CD8-positive, alpha-beta memory T cell (primary cell): ENCODE data around the gene ELP5. TPM values are rescaled to one million over a fixed set of nuclear protein-coding genes. Genes with fewer than 3 reads are reported as not detected.

Experiments used
- CTCF ChIA-PET: fragments of 350-600 bp; sonication (Branson Sonifier 250); formaldehyde crosslinking; loops from one replicate; lab custom pipeline; 2021; ENCODE audit warnings: antibody characterized with exemption; lab: Charles Lee
- POLR2A ChIA-PET: fragments of 350-600 bp; sonication (Branson Sonifier 250); formaldehyde crosslinking; loops from one replicate; lab custom pipeline; 2021; ENCODE audit warnings: antibody characterized with exemption; lab: Charles Lee
- DNase-seq, 5 donors: peaks; one replicate each; pipeline versions ENCODE4 v3.0.0 to v3.0.0-alpha.2; 2020 to 2022; ENCODE audit warnings: mixed read lengths in 1 of 5
- H3K27ac ChIP-seq: one replicate; pipeline ENCODE4 v1.7.0; 2013; ENCODE audit warnings: low read depth, mild to moderate bottlenecking, low read length, moderate library complexity
- H3K27me3 ChIP-seq: 2 replicates; pipeline ENCODE4 v1.7.0; 2013; ENCODE audit warnings: low read length, mild to moderate bottlenecking; ENCODE audit not compliant: insufficient read depth, poor library complexity, severe bottlenecking
- H3K36me3 ChIP-seq: 2 replicates; pipeline ENCODE4 v1.7.0; 2013; ENCODE audit warnings: mild to moderate bottlenecking, low read length, moderate library complexity; ENCODE audit not compliant: insufficient read depth
- H3K4me1 ChIP-seq: 2 replicates; pipeline ENCODE4 v1.7.0; 2013; ENCODE audit warnings: mild to moderate bottlenecking, low read length, moderate library complexity; ENCODE audit not compliant: insufficient read depth
- H3K4me3 ChIP-seq: 2 replicates; pipeline ENCODE4 v1.7.0; 2013; ENCODE audit warnings: mild to moderate bottlenecking, low read length
- H3K9me3 ChIP-seq: 2 replicates; pipeline ENCODE4 v1.7.0; 2013; ENCODE audit warnings: mild to moderate bottlenecking, low read length
- H3K27ac Mint-ChIP-seq, 8 donors: one replicate each; pipeline ENCODE4 v1.8.0; 2020 to 2021; ENCODE audit warnings: mixed read lengths in 8 of 8, mild to moderate bottlenecking in 6 of 8, inconsistent platforms in 3 of 8, moderate library complexity in 3 of 8
- H3K27me3 Mint-ChIP-seq, 2 donors: one replicate each; pipeline ENCODE4 v1.8.0; 2020 to 2021; ENCODE audit warnings: mixed read lengths in 2 of 2, mild to moderate bottlenecking in 1 of 2, moderate library complexity in 1 of 2
- H3K36me3 Mint-ChIP-seq, 3 donors: one replicate each; pipeline ENCODE4 v1.8.0; 2020 to 2021; ENCODE audit warnings: mixed read lengths in 3 of 3, inconsistent platforms in 1 of 3, mild to moderate bottlenecking in 1 of 3
- H3K4me1 Mint-ChIP-seq, 3 donors: one replicate each; pipeline ENCODE4 v1.8.0; 2020 to 2021; ENCODE audit warnings: mixed read lengths in 3 of 3, inconsistent platforms in 1 of 3, mild to moderate bottlenecking in 1 of 3
- H3K4me3 Mint-ChIP-seq, 7 donors: one replicate each; pipeline ENCODE4 v1.8.0; 2020 to 2021; ENCODE audit warnings: mixed read lengths in 7 of 7, mild to moderate bottlenecking in 6 of 7, moderate library complexity in 4 of 7, inconsistent platforms in 2 of 7
- H3K9me3 Mint-ChIP-seq, 5 donors: one replicate each; pipeline ENCODE4 v1.8.0; 2020 to 2022; ENCODE audit warnings: mixed read lengths in 5 of 5, mild to moderate bottlenecking in 3 of 5, moderate library complexity in 2 of 5, inconsistent platforms in 1 of 5
- polyA plus RNA-seq: library from polyadenylated mRNA; unstranded; fragments of 300-500 nt; fragmentation: Illumina TruSeq; gene quantifications from one replicate; pipeline ENCODE4 v1.2.3, GENCODE V29; 2021
- total RNA-seq, 2 experiments: library from RNA; stranded (reverse); gene quantifications; one replicate each; pipeline ENCODE4 v1.2.3, GENCODE V29; 2021

ELP5 gene
- total and polyA plus RNA-seq, 3 experiments from 2014 or later: 84.8 to 111 (median 106) TPM

DNA sequence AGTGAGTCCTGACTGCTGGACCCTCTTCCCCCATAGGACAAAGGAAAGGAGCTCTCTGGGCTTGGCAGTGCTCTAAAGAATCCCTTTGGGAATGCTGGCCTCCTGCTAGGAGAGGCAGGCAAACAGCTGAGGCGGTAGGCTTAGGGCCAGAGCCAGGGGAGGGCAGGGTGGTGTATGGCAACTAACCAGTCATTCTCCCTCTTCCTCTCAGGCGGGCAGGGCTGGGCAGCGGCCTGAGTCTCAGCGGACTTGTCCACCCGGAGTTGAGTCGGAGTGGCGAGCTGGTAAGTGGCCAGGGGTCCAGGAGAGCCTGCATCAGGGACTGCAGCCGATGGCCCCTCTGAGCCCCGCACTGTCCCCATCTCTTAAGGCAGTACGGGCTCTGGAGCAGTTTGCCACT lies 27.9 kb upstream of the ELP5 start:
- Mint-ChIP-seq H3K36me3 (peaks cover 0 to 79% (median 2%) of the 10 kb centered on the region in 3 donors), H3K9me3 (no peaks in the 10 kb centered on the region), H3K27me3 (no peaks in the 10 kb centered on the region), H3K4me1 (peaks cover 19 to 30% (median 21%) of the 10 kb centered on the region in 3 donors), H3K27ac (peak overlapping the region in 1 of 8 donors; percentile 1), H3K4me3 (no peak overlapping the region)
- Histone ChIP-seq H3K36me3 (peaks cover 47% of the 10 kb centered on the region), H3K27ac (no peak overlapping the region), H3K9me3 (no peaks in the 10 kb centered on the region), H3K4me3 (no peak overlapping the region), H3K4me1 (peaks cover 20% of the 10 kb centered on the region), H3K27me3 (no peaks in the 10 kb centered on the region)
- ChIA-PET POLR2A (interaction anchor here (1.1 kb wide), 1 partner anchor 10 kb away, joined by 3 read pairs; the partner anchor contains the start of gene DVL2), CTCF (no interaction called here)
- DNase-seq: no peak

DNA sequence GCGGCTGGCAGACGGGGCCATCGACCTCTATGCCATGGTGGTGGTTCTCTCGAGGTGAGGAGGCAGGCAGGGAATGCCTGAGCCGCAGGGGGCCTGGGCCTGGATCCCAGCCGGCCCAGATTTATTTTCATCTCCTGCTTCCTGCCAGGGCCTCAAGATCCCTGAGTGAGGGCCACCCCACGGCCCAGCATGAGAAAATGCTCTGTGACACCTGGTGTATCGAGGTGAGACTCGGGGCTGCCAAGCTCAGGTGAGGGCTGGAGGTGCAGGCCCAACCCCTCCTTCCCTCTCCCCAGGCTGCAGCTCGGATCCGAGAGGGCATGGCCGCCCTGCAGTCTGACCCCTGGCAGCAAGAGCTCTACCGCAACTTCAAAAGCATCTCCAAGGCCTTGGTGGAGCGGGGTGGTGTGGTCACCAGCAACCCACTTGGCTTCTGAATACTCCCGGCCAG lies 27.3 kb upstream of the ELP5 start:
- Mint-ChIP-seq H3K4me3 (no peak overlapping the region), H3K27me3 (no peaks in the 10 kb centered on the region), H3K36me3 (peaks cover 0 to 84% (median 2%) of the 10 kb centered on the region in 3 donors), H3K4me1 (peaks cover 15 to 24% (median 16%) of the 10 kb centered on the region in 3 donors), H3K27ac (no peak overlapping the region), H3K9me3 (no peaks in the 10 kb centered on the region)
- no peak overlapping the region for H3K27ac ChIP-seq
- H3K4me1 ChIP-seq: peaks cover 15% of the 10 kb centered on the region
- no peaks in the 10 kb centered on the region for H3K27me3 ChIP-seq
- H3K36me3 ChIP-seq: peaks cover 52% of the 10 kb centered on the region
- H3K9me3 ChIP-seq: no peaks in the 10 kb centered on the region
- DNase-seq: peak in 1 of 5 donors; percentile 41
- POLR2A ChIA-PET: no interaction called here
- H3K4me3 ChIP-seq: no peak overlapping the region
- CTCF ChIA-PET: no interaction called here

GRCh38 chr17:7225711-7226331 lies 26.2 kb upstream of the ELP5 start:
- H3K4me3 ChIP-seq: no peak overlapping the region
- POLR2A ChIA-PET: no interaction called here
- Mint-ChIP-seq H3K27me3 (no peaks in the 10 kb centered on the region), H3K4me3 (no peak overlapping the region), H3K27ac (no peak overlapping the region), H3K36me3 (peaks cover 0 to 90% (median 3%) of the 10 kb centered on the region in 3 donors), H3K9me3 (no peaks in the 10 kb centered on the region), H3K4me1 (peaks cover 10 to 18% (median 12%) of the 10 kb centered on the region in 3 donors)
- H3K4me1 ChIP-seq: peaks cover 7% of the 10 kb centered on the region
- H3K27ac ChIP-seq: no peak overlapping the region
- CTCF ChIA-PET: no interaction called here
- no peaks in the 10 kb centered on the region for H3K9me3 ChIP-seq
- no peaks in the 10 kb centered on the region for H3K27me3 ChIP-seq
- no peak for DNase-seq
- H3K36me3 ChIP-seq: peaks cover 56% of the 10 kb centered on the region

GRCh38 chr17:7226721-7227710 lies 25.0 kb upstream of the ELP5 start:
- H3K4me1 ChIP-seq: peaks cover 3% of the 10 kb centered on the region
- H3K27me3 ChIP-seq: no peaks in the 10 kb centered on the region
- H3K4me3 ChIP-seq: no peak overlapping the region
- H3K9me3 ChIP-seq: no peaks in the 10 kb centered on the region
- H3K9me3 Mint-ChIP-seq: no peaks in the 10 kb centered on the region
- no peaks in the 10 kb centered on the region for H3K27me3 Mint-ChIP-seq
- POLR2A ChIA-PET: no interaction called here
- H3K27ac ChIP-seq: no peak overlapping the region
- CTCF ChIA-PET: no interaction called here
- H3K4me3 Mint-ChIP-seq: no peak overlapping the region
- no peak for DNase-seq
- H3K36me3 ChIP-seq: peaks cover 50% of the 10 kb centered on the region
- peaks cover 8 to 12% (median 9%) of the 10 kb centered on the region in 3 donors for H3K4me1 Mint-ChIP-seq
- peaks cover 0 to 85% (median 4%) of the 10 kb centered on the region in 3 donors for H3K36me3 Mint-ChIP-seq
- H3K27ac Mint-ChIP-seq: peak overlapping the region in 1 of 8 donors; percentile 41

DNA sequence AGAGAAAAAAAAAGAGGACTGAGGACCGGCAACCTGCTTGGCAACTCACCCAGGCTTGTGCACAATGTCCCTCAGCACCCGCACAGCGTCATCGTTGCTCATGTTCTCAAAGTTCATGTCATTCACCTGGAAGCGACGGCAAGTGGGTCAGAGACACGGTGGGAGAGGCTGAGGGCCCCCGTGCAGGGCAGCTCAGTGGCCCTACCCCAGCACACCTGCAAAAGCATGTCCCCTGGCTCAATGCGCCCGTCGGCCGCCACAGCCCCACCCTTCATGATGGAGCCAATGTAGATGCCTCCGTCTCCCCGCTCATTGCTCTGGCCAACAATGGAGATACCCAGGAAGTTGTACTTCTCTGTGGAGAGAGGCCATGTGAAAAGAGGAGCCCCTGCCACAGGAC lies 23.1 kb upstream of the ELP5 start:
- Histone ChIP-seq H3K27ac (no peak overlapping the region), H3K27me3 (no peaks in the 10 kb centered on the region), H3K4me3 (no peak overlapping the region), H3K9me3 (no peaks in the 10 kb centered on the region), H3K36me3 (peaks cover 35% of the 10 kb centered on the region), H3K4me1 (peaks cover 22% of the 10 kb centered on the region)
- Mint-ChIP-seq H3K9me3 (no peaks in the 10 kb centered on the region), H3K4me3 (no peak overlapping the region), H3K27me3 (no peaks in the 10 kb centered on the region), H3K4me1 (peaks cover 22 to 29% (median 24%) of the 10 kb centered on the region in 3 donors), H3K36me3 (peaks cover 0 to 73% (median 3%) of the 10 kb centered on the region in 3 donors), H3K27ac (no peak overlapping the region)
- CTCF ChIA-PET: no interaction called here
- POLR2A ChIA-PET: no interaction called here
- DNase-seq: no peak

GRCh38 chr17:7229504-7229903 lies 22.5 kb upstream of the ELP5 start:
- Histone ChIP-seq H3K9me3 (no peaks in the 10 kb centered on the region), H3K4me1 (peaks cover 23% of the 10 kb centered on the region), H3K4me3 (no peak overlapping the region), H3K27ac (no peak overlapping the region), H3K27me3 (no peaks in the 10 kb centered on the region), H3K36me3 (peaks cover 31% of the 10 kb centered on the region)
- POLR2A ChIA-PET: no interaction called here
- no peaks in the 10 kb centered on the region for H3K27me3 Mint-ChIP-seq
- CTCF ChIA-PET: no interaction called here
- H3K9me3 Mint-ChIP-seq: no peaks in the 10 kb centered on the region
- peaks cover 24 to 32% (median 27%) of the 10 kb centered on the region in 3 donors for H3K4me1 Mint-ChIP-seq
- DNase-seq: no peak
- H3K36me3 Mint-ChIP-seq: peaks cover 0 to 72% (median 3%) of the 10 kb centered on the region in 3 donors
- H3K4me3 Mint-ChIP-seq: no peak overlapping the region
- no peak overlapping the region for H3K27ac Mint-ChIP-seq

- no peaks in the 10 kb centered on the region for H3K9me3 ChIP-seq
- H3K4me3 ChIP-seq: no peak overlapping the region
- no peak for DNase-seq
- no peak overlapping the region for H3K27ac ChIP-seq
- Mint-ChIP-seq H3K27me3 (no peaks in the 10 kb centered on the region), H3K27ac (peak overlapping the region in 4 of 8 donors; percentile 9 to 94 (median 32)), H3K9me3 (no peaks in the 10 kb centered on the region), H3K4me3 (peak overlapping the region; percentile 0 to 64 (median 18)), H3K36me3 (peaks cover 0 to 72% (median 13%) of the 10 kb centered on the region in 3 donors), H3K4me1 (peaks cover 35 to 57% (median 41%) of the 10 kb centered on the region in 3 donors)
- ChIA-PET CTCF (interaction anchor here (1.2 to 1.5 kb wide), 2 partner anchors 14 to 329 kb away, joined by 3 to 4 read pairs; partner anchors contain the start of gene SENP3), POLR2A (interaction anchor here (0.6 to 0.7 kb wide), 2 partner anchors 590 to 605 kb away, joined by 3 to 7 read pairs; no protein-coding TSS in a partner anchor)
- no peaks in the 10 kb centered on the region for H3K27me3 ChIP-seq
- peaks cover 29% of the 10 kb centered on the region for H3K4me1 ChIP-seq
- H3K36me3 ChIP-seq: peaks cover 35% of the 10 kb centered on the region
Observed at GRCh38 chr17:7232114-7232513, 19.9 kb upstream of the ELP5 start.
